GM12891 (cell line): ENCODE results near the gene AGPAT4.

Experiments
- POLR2A ChIP-seq: IDR thresholded peaks from 2 replicates; pipeline ENCODE4 v1.6.1; 2011; ENCODE audit warnings: low read depth, low read length, control low read depth
- POLR2AphosphoS5 ChIP-seq: IDR thresholded peaks from 2 replicates; pipeline ENCODE4 v1.6.1; 2011; ENCODE audit warnings: low read depth, low read length, control low read depth
- SPI1 ChIP-seq: IDR thresholded peaks from 2 replicates; pipeline ENCODE4 v1.6.1; 2011; ENCODE audit warnings: low read depth, low read length, control low read depth
- TAF1 ChIP-seq: IDR thresholded peaks from 2 replicates; pipeline ENCODE4 v1.6.1; 2011; ENCODE audit warnings: low read depth, low read length, control low read depth

- TF ChIP-seq POLR2A (no peak), POLR2AphosphoS5 (no peak), TAF1 (no peak), SPI1 (no peak)
These were observed 45.8 kb downstream of the AGPAT4 start for GRCh38 chr6:161228096-161228495.
